T-helper 1 cell (primary cell): Measurements from ENCODE around the gene PRSS23.
"Not testable (repeated sequence)": the region's sequence is repeated elsewhere in the genome, so short reads cannot be mapped to it uniquely, and the experiment has no call there.

Source experiments
- DNase-seq, 5 donors: peaks; one replicate each; pipeline ENCODE4 v3.0.0-alpha.2; 2012 to 2020

Gene PRSS23

DNA sequence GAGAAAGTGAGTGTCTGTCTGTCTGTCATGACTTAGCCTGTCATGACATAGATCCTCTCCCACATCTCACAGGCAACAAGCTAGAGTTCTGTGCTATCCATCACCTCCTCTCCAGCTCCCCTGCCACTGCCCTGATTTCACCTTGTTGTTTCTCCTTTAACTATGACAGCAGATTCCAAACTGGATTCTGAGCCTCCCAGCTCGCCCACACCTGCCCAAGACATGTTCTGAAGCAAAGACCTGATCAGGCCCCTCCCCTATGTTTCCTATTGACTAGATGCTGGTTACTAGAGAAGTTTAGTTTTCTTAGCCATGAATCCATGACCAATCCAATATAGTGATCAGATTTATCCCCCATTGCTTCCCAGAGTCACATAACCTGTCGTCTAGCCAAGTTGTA is 15.4 kb downstream of the PRSS23 start:
- no peak for DNase-seq

DNA sequence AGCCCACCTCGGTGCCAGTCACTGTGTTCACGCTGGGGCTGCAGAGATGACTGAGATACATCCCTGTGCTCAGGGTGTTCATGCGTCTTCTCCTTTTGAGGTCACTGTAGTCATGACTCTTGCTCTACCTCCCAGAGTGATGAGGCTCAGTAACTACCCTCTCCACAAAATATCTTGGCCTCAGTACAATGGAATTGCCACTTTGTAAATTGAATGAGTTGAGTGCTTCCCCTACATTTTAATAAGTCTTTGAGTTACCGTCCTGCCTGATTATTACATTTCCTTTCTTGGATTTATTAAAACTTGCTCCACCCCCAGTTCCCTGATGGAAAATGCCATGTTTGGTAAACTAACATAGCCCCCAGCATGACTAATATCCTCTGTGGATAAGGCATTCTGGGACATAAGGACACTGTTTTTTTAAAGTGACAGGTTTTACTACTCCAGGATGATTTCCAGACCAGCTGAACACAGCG is 15.9 kb downstream of the PRSS23 start:
- no peak for DNase-seq

DNA sequence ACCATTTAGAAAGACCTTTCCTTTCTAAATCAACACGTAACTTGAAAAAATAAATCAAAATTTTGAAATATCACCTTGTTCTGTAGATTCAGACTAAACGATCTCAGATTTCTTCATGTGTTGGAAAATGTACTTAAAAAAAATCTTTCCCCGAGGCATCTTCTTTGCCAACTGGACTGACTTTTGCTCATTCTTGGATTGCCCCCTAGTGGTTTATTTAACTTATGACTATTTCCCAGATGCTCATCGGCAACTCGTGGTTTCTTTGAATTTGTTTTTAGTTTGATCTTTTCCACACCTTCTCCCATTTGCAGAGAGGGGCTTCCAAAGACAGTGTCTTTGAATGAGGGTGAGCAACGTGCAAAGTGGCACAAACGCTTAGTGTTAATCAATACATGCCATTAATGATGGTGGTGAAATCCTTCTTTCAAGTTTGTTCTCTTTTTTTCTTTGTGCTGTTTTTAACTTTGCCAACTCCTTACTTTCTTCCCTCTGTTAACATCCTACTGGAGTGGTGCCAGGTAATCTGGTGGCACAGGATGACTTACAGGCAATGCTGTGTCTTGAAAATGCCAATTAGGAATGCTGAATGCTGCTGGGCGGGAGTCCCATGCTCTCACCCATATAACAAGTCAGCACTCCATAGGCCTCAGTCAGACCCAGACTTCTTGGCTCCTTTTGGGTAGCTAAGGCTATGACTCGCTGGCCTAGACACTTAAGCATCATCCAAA is 18.3 kb downstream of the PRSS23 start:
- DNase-seq, result peak in 1 of 5 donors; percentile 62

DNA sequence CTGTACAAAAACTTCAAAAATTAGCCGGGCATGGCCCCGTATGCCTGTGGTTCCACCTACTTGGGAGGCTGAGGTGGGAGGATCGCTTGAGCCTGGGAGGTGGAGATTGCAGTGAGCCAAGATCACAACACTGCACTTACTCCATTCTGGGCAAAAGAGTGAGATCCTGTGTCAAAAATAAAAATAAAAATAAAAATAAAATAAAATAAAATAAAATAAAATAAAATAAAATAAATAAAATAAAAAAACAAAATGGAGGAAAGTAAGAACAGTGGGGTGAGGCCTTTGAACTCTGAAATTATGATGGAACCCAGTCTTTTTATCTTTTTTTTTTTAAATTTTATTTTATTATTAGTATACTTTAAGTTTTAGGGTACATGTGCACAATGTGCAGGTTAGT is 23.8 kb downstream of the PRSS23 start:
- not testable (repeated sequence) for DNase-seq

- not testable (repeated sequence) for DNase-seq
Observed at GRCh38 chr11:86834376-86834775, 34.0 kb downstream of the PRSS23 start.

- not testable (repeated sequence) for DNase-seq
Observed at GRCh38 chr11:86844762-86845508, 44.6 kb downstream of the PRSS23 start.

DNA sequence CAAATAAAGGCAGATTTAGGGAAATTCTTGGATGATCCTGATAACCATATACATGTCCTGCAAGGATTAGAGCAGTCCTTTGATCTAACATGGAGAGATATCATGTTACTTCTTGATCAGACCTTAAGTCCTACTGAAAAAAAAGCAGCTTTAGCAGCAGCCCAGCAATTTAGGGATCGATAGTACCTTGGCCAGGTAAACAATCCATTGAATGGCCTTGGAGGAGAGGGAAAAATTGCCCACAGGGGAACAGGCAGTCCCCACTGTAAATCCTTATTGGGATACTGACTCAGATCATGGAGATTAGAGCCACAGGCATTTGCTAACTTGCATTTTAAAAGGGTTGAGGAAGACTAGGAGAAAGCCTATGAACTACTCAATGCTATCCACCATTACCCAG is 47.8 kb downstream of the PRSS23 start:
- DNase-seq, result no peak

DNA sequence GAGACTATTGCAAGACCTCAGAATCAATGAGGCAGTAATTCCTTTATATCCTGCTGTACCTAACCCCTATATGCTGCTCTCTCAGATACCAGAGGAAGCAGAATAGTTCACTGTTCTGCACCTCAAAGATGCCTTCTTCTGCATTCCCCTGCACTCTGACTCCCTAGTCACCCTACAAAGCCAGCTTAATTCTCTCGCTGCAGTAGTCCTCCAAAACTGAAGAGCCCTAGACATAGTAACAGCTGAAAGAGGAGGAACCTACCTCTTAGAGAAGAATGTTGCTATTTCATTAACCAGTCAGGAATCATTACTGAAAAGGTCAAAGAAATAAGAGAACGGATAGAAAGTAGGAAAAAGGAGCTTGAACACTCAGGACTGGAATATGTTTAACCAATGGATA is 49.3 kb downstream of the PRSS23 start:
- no peak for DNase-seq
